Measurements from ENCODE around the gene SPOCK3.

DNA sequence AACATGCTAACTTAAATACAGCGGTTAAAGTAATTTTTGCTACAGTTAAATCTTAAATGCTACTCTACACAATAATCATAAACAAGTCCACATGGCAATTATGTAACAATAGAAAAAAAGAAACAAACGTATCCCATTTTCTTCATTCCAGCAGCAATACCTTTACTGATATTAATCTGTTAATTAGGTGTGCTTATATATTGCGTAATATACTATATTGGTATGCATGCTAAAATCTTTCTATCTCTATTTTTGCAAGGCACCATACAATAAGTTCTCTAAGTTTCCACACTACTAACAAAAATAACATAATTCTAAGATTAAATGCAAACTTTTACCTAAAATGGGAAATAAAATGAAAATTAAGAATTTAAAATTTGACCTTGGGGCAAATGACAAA is 500.6 kb downstream of the SPOCK3 start:
- TF ChIP-seq CTCF (conservative IDR thresholded peaks at IDR 0.05; ENCODE audit: low read depth, low read length) (no peak), EZH2 (IDR thresholded peaks at IDR 0.05; ENCODE audit: borderline replicate concordance, low read depth, low read length, poor library complexity, severe bottlenecking) (no peak)
